B cell (primary cell): ENCODE data around the gene LHX1. TPM values are rescaled to one million over a fixed set of nuclear protein-coding genes. Genes with fewer than 3 reads are reported as not detected.

ENCODE experiments used
- ATAC-seq: fragments of 200-7000 bp; cut with Tn5 transposase; one replicate; pipeline ENCODE4 v1.10.0; 2021; ENCODE audit warnings: low read depth, mild to moderate bottlenecking, moderate number of reproducible peaks, moderate library complexity
- CTCF ChIA-PET: fragments of 350-600 bp; sonication (Branson Sonifier 250); formaldehyde crosslinking; loops from one replicate; lab custom pipeline; 2021; ENCODE audit warnings: antibody characterized with exemption, inconsistent platforms; lab: Charles Lee
- POLR2A ChIA-PET: fragments of 350-600 bp; sonication (Branson Sonifier 250); formaldehyde crosslinking; loops from one replicate; lab custom pipeline; 2021; ENCODE audit warnings: antibody characterized with exemption; lab: Charles Lee
- DNase-seq: peaks from one replicate; pipeline ENCODE4 v3.0.0; 2013
- H2AFZ ChIP-seq: 2 replicates; pipeline ENCODE4 v1.6.1; 2012; ENCODE audit warnings: mild to moderate bottlenecking, low read depth, low read length; ENCODE audit not compliant: insufficient read depth, poor library complexity, severe bottlenecking
- H3K27ac ChIP-seq, 2 donors: 1 replicate in 1 of 2; 2 replicates in 1 of 2; pipeline ENCODE4 v1.5.1; 2012 to 2013; ENCODE audit warnings: low read length in 2 of 2, mild to moderate bottlenecking in 2 of 2, moderate library complexity in 1 of 2
- H3K27me3 ChIP-seq, 4 experiments: fragments of 200-600 bp in 1 of 4; sonication (generic) in 1 of 4; replicated peaks in 1 of 4; 1 replicate in 2 of 4; 2 replicates in 2 of 4; pipeline versions ENCODE4 v1.6.1 to v1.7.0; 2013 to 2016; ENCODE audit warnings: low read length in 3 of 4, mild to moderate bottlenecking in 2 of 4, mixed read lengths in 1 of 4, moderate library complexity in 1 of 4; ENCODE audit not compliant: insufficient read depth in 4 of 4, control insufficient read depth in 3 of 4; ENCODE audit errors: control extremely low read depth in 1 of 4
- H3K36me3 ChIP-seq, 2 experiments: replicated peaks in 1 of 2; 1 replicate in 1 of 2; 2 replicates in 1 of 2; pipeline versions ENCODE4 v1.6.1 to v1.7.1; 2013; ENCODE audit warnings: low read length in 1 of 2; ENCODE audit not compliant: insufficient read depth in 2 of 2, control insufficient read depth in 1 of 2; ENCODE audit errors: control extremely low read depth in 1 of 2, extremely low read depth in 1 of 2
- H3K4me1 ChIP-seq, 2 donors: fragments of 200-600 bp in 1 of 2; sonication (generic) in 1 of 2; 1 replicate in 1 of 2; 2 replicates in 1 of 2; pipeline versions ENCODE4 v1.5.1 to v1.6.1; 2013 to 2017; ENCODE audit warnings: low read length in 2 of 2; ENCODE audit not compliant: control insufficient read depth in 2 of 2, insufficient read depth in 2 of 2
- H3K4me2 ChIP-seq: replicated peaks from 2 replicates; pipeline ENCODE3; 2012; ENCODE audit warnings: mild to moderate bottlenecking, low read depth, low read length; ENCODE audit not compliant: poor library complexity, severe bottlenecking
- H3K4me3 ChIP-seq, 5 experiments: fragments of 200-600 bp in 1 of 5; sonication (generic) in 1 of 5; 1 replicate in 3 of 5; 2 replicates in 2 of 5; pipeline versions ENCODE4 v1.5.1 to v1.7.0; 2011 to 2016; ENCODE audit warnings: low read length in 4 of 5, mild to moderate bottlenecking in 4 of 5, low read depth in 2 of 5, control low read depth in 1 of 5, moderate library complexity in 1 of 5; ENCODE audit not compliant: insufficient read depth in 1 of 5; ENCODE audit errors: control extremely low read depth in 1 of 5, extremely low read depth in 1 of 5
- H3K79me2 ChIP-seq: fragments of 200-600 bp; sonication (generic); one replicate; pipeline ENCODE4 v1.6.0; 2016; ENCODE audit warnings: low read length; ENCODE audit not compliant: control insufficient read depth, insufficient read depth
- H3K9ac ChIP-seq: fragments of 200-600 bp; sonication (generic); 2 replicates; pipeline ENCODE4 v1.6.1; 2017; ENCODE audit warnings: mild to moderate bottlenecking, low read length, moderate library complexity
- H3K9me3 ChIP-seq, 3 donors: one replicate each; pipeline versions ENCODE4 v1.6.1 to v1.7.1; 2013; ENCODE audit warnings: low read length in 2 of 3; ENCODE audit not compliant: control insufficient read depth in 2 of 3, insufficient read depth in 1 of 3; ENCODE audit errors: control extremely low read depth in 1 of 3
- H4K20me1 ChIP-seq: 2 replicates; pipeline ENCODE4 v1.6.0; 2012; ENCODE audit warnings: mild to moderate bottlenecking, low read length; ENCODE audit not compliant: insufficient read depth, control insufficient read depth, poor library complexity, severe bottlenecking
- H3K27ac Mint-ChIP-seq: one replicate; pipeline ENCODE4 v1.8.0; 2021; ENCODE audit warnings: mixed read lengths
- H3K27me3 Mint-ChIP-seq: one replicate; pipeline ENCODE4 v1.8.0; 2021; ENCODE audit warnings: mixed read lengths
- H3K4me1 Mint-ChIP-seq: one replicate; pipeline ENCODE4 v1.8.0; 2021; ENCODE audit warnings: mixed read lengths
- H3K4me3 Mint-ChIP-seq: one replicate; pipeline ENCODE4 v1.8.0; 2021; ENCODE audit warnings: mixed read lengths
- H3K9me3 Mint-ChIP-seq: one replicate; pipeline ENCODE4 v1.8.0; 2022; ENCODE audit warnings: mixed read lengths; ENCODE audit not compliant: insufficient read depth
- EZH2 ChIP-seq: IDR thresholded peaks from 2 replicates; pipeline ENCODE4 v1.6.1; 2012; ENCODE audit warnings: borderline replicate concordance, low read depth, mild to moderate bottlenecking, moderate library complexity, low read length; ENCODE audit not compliant: insufficient read depth, poor library complexity, severe bottlenecking
- WGBS: methylation state at CpG from one replicate; pipeline ENCODE4 v1.1.5; 2013; ENCODE audit warnings: missing lambda C conversion rate; ENCODE audit not compliant: insufficient coverage; 5-methylcytosine and 5-hydroxymethylcytosine counted together
- intact Hi-C: fragments of 100-400 bp; cut with micrococcal nuclease; formaldehyde crosslinking; loops from one replicate; pipeline ENCODE4 v1.10.0; 2022
- polyA plus RNA-seq: library from polyadenylated mRNA; depleted of rRNA; stranded (reverse); fragments of >200 nt; gene quantifications from 2 replicates; pipeline ENCODE4 v1.2.3, GENCODE V29; 2012
- total RNA-seq, 2 donors: library from RNA; stranded (reverse); fragments of 120-200 nt in 1 of 2; gene quantifications; 1 replicate in 1 of 2; 2 replicates in 1 of 2; pipeline versions ENCODE4 v1.2.3 to v1.2.4, GENCODE V29; 2013 to 2022
- TF ChIP-seq, protein P1 (sequence below): fragments of 200-600 bp; IDR thresholded peaks from one replicate; pipeline ENCODE4 v1.8.0; 2022; ENCODE audit warnings: antibody characterized with exemption, mild to moderate bottlenecking

The LHX1 gene
- total and polyA plus RNA-seq, 2 donors (not counting 1 experiment from before 2014, with no cell fraction given) = not detected

DNA sequence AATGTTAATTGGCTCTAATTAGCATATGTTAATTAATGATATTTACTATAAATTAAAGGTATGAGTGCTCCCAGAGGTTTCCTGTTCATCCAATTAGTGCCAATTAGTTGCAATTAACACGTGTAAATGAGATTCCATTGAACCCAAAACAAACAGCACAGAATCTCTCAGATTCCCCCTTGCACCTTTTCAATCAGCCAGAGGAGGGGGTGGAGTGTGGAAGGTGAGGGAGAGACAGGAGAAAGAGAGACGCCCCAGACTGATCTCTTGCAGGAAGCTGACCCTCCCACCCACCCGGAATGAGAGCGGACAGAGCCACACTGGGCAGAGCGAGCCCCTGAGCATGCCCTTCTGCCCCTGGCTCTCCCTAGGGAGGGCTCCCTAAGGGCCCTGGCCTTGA is 24.1 kb upstream of the LHX1 start:
- no peaks in the 10 kb centered on the region for H3K79me2 ChIP-seq
- Mint-ChIP-seq H3K27ac (no peak overlapping the region), H3K4me3 (no peak overlapping the region), H3K9me3 (no peaks in the 10 kb centered on the region), H3K27me3 (peaks cover 26% of the 10 kb centered on the region), H3K4me1 (no peaks in the 10 kb centered on the region)
- DNase-seq = no peak
- H3K9ac ChIP-seq = no peak overlapping the region
- POLR2A ChIA-PET = no interaction called here
- no peak overlapping the region for H3K4me2 ChIP-seq
- H3K27ac ChIP-seq = no peak overlapping the region
- H4K20me1 ChIP-seq = no peaks in the 10 kb centered on the region
- no peaks in the 10 kb centered on the region for H3K9me3 ChIP-seq
- ATAC-seq = no peak
- peaks cover 0 to 10% (median 3%) of the 10 kb centered on the region in 4 experiments for H3K27me3 ChIP-seq
- H3K36me3 ChIP-seq = no peaks in the 10 kb centered on the region
- CTCF ChIA-PET = no interaction called here
- TF ChIP-seq, protein P1, sequence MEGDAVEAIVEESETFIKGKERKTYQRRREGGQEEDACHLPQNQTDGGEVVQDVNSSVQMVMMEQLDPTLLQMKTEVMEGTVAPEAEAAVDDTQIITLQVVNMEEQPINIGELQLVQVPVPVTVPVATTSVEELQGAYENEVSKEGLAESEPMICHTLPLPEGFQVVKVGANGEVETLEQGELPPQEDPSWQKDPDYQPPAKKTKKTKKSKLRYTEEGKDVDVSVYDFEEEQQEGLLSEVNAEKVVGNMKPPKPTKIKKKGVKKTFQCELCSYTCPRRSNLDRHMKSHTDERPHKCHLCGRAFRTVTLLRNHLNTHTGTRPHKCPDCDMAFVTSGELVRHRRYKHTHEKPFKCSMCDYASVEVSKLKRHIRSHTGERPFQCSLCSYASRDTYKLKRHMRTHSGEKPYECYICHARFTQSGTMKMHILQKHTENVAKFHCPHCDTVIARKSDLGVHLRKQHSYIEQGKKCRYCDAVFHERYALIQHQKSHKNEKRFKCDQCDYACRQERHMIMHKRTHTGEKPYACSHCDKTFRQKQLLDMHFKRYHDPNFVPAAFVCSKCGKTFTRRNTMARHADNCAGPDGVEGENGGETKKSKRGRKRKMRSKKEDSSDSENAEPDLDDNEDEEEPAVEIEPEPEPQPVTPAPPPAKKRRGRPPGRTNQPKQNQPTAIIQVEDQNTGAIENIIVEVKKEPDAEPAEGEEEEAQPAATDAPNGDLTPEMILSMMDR = no peak
- no peak for TF ChIP-seq EZH2
- H2AFZ ChIP-seq = no peak overlapping the region
- H3K4me1 ChIP-seq = no peaks in the 10 kb centered on the region
- intact Hi-C loops = no loop called here
- no peak overlapping the region for H3K4me3 ChIP-seq
- no CpG with 5 or more reads among the region's 5 CpGs for WGBS

DNA sequence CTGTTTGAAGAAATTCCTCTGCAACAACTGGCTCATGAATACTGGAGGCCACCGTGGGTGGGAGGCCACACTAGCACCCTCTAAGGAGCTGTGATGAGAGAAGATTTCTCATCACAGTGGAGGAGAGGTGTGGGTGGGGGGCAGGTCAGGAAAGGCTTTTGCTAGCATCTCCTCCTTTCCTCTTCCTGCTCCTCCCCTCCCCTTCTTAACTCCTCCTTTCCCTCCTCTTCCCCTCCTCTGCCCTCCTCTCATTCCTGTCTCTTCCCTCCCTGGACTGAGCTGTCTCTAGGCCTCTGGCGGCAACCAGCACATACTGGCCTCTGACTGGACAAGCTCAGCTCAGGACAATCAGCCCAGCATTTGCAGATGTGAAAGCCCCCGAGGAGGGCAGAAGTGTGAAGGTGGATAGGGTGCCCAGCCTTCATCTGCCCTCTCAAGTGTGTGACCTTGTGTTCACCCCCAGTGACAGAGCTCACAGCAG is 19.0 kb upstream of the LHX1 start:
- Histone ChIP-seq H3K4me3 (no peak overlapping the region), H3K27ac (no peak overlapping the region), H3K27me3 (peaks cover 0 to 44% (median 11%) of the 10 kb centered on the region in 4 experiments), H2AFZ (no peak overlapping the region), H3K9ac (no peak overlapping the region), H4K20me1 (no peaks in the 10 kb centered on the region), H3K4me1 (no peaks in the 10 kb centered on the region), H3K4me2 (no peak overlapping the region), H3K9me3 (no peaks in the 10 kb centered on the region), H3K36me3 (no peaks in the 10 kb centered on the region), H3K79me2 (no peaks in the 10 kb centered on the region)
- Mint-ChIP-seq H3K27me3 (peaks cover 42% of the 10 kb centered on the region), H3K9me3 (no peaks in the 10 kb centered on the region), H3K4me1 (no peaks in the 10 kb centered on the region), H3K27ac (no peak overlapping the region), H3K4me3 (no peak overlapping the region)
- CTCF ChIA-PET = no interaction called here
- POLR2A ChIA-PET = no interaction called here
- WGBS = 48% methylated on average over 2 of the region's 3 CpGs
- TF ChIP-seq, protein P1 = no peak
- no peak for TF ChIP-seq EZH2
- intact Hi-C loops = no loop called here
- ATAC-seq (no peak), DNase-seq (no peak)
